Activated B cell treated with CpG ODN at 0.5 μM for 24 hours (primary cell): ENCODE results near the gene PCNA. TPM values are rescaled to one million over a fixed set of nuclear protein-coding genes. Genes with fewer than 3 reads are reported as not detected.
"Not testable (repeated sequence)": the region's sequence is repeated elsewhere in the genome, so short reads cannot be mapped to it uniquely, and the experiment has no call there.

Experiments
- ATAC-seq: fragments of 200-7000 bp; cut with Tn5 transposase; one replicate; pipeline ENCODE4 v1.10.0; 2021; ENCODE audit warnings: low read depth, mild to moderate bottlenecking, moderate library complexity
- CTCF ChIA-PET: fragments of 350-600 bp; sonication (Branson Sonifier 250); formaldehyde crosslinking; loops from one replicate; lab custom pipeline; 2021; ENCODE audit warnings: antibody characterized with exemption; lab: Charles Lee
- POLR2A ChIA-PET: fragments of 350-600 bp; sonication (Branson Sonifier 250); formaldehyde crosslinking; loops from one replicate; lab custom pipeline; 2021; ENCODE audit warnings: antibody characterized with exemption; lab: Charles Lee
- DNase-seq: peaks from one replicate; pipeline ENCODE4 v3.0.0; 2022
- H3K27ac Mint-ChIP-seq: one replicate; pipeline ENCODE4 v1.8.0; 2020; ENCODE audit warnings: mixed read lengths
- H3K27me3 Mint-ChIP-seq: one replicate; pipeline ENCODE4 v1.8.0; 2021; ENCODE audit warnings: mixed read lengths
- H3K36me3 Mint-ChIP-seq: one replicate; pipeline ENCODE4 v1.8.0; 2021; ENCODE audit warnings: low read depth, mixed read lengths
- H3K4me1 Mint-ChIP-seq: one replicate; pipeline ENCODE4 v1.8.0; 2021; ENCODE audit warnings: mixed read lengths
- H3K4me3 Mint-ChIP-seq: one replicate; pipeline ENCODE4 v1.8.0; 2020; ENCODE audit warnings: mild to moderate bottlenecking, mixed read lengths
- H3K9me3 Mint-ChIP-seq: one replicate; pipeline ENCODE4 v1.8.0; 2020; ENCODE audit warnings: mixed read lengths
- intact Hi-C: fragments of 100-400 bp; cut with micrococcal nuclease; formaldehyde crosslinking; loops from one replicate; pipeline ENCODE4 v1.15.1; 2024
- total RNA-seq: library from RNA; stranded (reverse); gene quantifications from 2 replicates; pipeline ENCODE4 v1.2.3, GENCODE V29; 2022
- TF ChIP-seq, protein P1 (sequence below): fragments of 200-600 bp; IDR thresholded peaks from one replicate; pipeline ENCODE4 v1.8.0; 2022; ENCODE audit warnings: antibody characterized with exemption, mild to moderate bottlenecking

The PCNA gene
- total RNA-seq, 1 donor from 2014 or later, result 62.0 TPM

GRCh38 chr20:5114403-5114802 lies 5.4 kb downstream of the PCNA start:
- H3K36me3 Mint-ChIP-seq, result peaks cover 53% of the 10 kb centered on the region
- no peak overlapping the region for H3K27ac Mint-ChIP-seq
- POLR2A ChIA-PET, result no interaction called here
- intact Hi-C loops, result no loop called here
- ATAC-seq (no peak), DNase-seq (no peak)
- peak overlapping the region; percentile 16 for H3K4me3 Mint-ChIP-seq
- H3K27me3 Mint-ChIP-seq, result no peaks in the 10 kb centered on the region
- TF ChIP-seq, protein P1, sequence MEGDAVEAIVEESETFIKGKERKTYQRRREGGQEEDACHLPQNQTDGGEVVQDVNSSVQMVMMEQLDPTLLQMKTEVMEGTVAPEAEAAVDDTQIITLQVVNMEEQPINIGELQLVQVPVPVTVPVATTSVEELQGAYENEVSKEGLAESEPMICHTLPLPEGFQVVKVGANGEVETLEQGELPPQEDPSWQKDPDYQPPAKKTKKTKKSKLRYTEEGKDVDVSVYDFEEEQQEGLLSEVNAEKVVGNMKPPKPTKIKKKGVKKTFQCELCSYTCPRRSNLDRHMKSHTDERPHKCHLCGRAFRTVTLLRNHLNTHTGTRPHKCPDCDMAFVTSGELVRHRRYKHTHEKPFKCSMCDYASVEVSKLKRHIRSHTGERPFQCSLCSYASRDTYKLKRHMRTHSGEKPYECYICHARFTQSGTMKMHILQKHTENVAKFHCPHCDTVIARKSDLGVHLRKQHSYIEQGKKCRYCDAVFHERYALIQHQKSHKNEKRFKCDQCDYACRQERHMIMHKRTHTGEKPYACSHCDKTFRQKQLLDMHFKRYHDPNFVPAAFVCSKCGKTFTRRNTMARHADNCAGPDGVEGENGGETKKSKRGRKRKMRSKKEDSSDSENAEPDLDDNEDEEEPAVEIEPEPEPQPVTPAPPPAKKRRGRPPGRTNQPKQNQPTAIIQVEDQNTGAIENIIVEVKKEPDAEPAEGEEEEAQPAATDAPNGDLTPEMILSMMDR, result no peak
- H3K9me3 Mint-ChIP-seq, result no peaks in the 10 kb centered on the region
- CTCF ChIA-PET, result interaction anchor here (0.7 to 2.2 kb wide), 3 partner anchors 14 to 355 kb away, joined by 3 to 7 read pairs (median 3); no protein-coding TSS in a partner anchor
- peaks cover 33% of the 10 kb centered on the region for H3K4me1 Mint-ChIP-seq

GRCh38 chr20:5113615-5113986 lies 6.2 kb downstream of the PCNA start:
- H3K4me3 Mint-ChIP-seq, result peak overlapping the region; percentile 91
- H3K36me3 Mint-ChIP-seq, result peaks cover 61% of the 10 kb centered on the region
- intact Hi-C loops, result no loop called here
- TF ChIP-seq, protein P1, result no peak
- H3K9me3 Mint-ChIP-seq, result no peaks in the 10 kb centered on the region
- H3K27ac Mint-ChIP-seq, result peak overlapping the region; percentile 88
- no peak for DNase-seq
- H3K27me3 Mint-ChIP-seq, result no peaks in the 10 kb centered on the region
- POLR2A ChIA-PET, result no interaction called here
- no peak for ATAC-seq
- CTCF ChIA-PET, result no interaction called here
- peaks cover 26% of the 10 kb centered on the region for H3K4me1 Mint-ChIP-seq

DNA sequence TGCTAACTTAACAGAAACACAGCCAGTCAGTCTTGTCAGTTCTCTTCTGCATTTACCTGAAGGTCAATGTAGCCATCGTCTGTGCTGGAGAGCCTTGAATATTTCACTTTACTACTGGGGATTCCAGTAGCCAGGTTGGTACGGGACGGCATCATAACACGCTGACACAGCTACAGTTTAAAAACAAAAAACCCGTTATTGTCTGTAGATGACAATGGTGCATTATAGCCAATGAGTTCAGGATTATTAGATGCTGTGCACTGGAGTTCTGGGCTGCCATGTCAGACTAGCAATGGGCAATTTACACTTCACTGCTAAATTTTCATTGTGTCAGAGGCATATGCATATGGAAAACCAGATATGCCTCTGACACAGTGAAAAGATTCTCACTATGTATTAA lies 10.5 kb downstream of the PCNA start:
- H3K9me3 Mint-ChIP-seq, result no peaks in the 10 kb centered on the region
- peaks cover 47% of the 10 kb centered on the region for H3K36me3 Mint-ChIP-seq
- POLR2A ChIA-PET, result no interaction called here
- peaks cover 15% of the 10 kb centered on the region for H3K4me1 Mint-ChIP-seq
- ATAC-seq (no peak), DNase-seq (no peak)
- TF ChIP-seq, protein P1, result no peak
- H3K4me3 Mint-ChIP-seq, result no peak overlapping the region
- CTCF ChIA-PET, result no interaction called here
- intact Hi-C loops, result no loop called here
- H3K27me3 Mint-ChIP-seq, result no peaks in the 10 kb centered on the region
- H3K27ac Mint-ChIP-seq, result no peak overlapping the region

DNA sequence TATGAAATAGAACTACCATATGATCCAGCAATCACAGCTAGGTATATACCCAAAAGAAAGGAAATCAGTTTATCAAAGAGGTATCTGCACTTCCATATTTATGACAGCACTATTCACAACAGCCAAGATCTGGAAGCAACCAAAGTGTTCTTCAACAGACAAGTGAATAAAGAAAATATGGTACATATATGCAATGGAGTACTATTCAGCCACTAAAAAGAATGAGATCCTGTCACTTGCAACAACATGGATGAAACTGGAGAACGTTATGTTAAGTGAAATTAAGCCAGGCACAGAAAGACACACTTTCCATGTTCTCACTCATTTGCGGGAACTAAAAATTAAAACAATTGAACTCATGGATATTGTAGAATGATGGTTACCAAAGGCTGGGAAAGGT lies 15.3 kb downstream of the PCNA start:
- H3K27ac Mint-ChIP-seq, result no peak overlapping the region
- TF ChIP-seq, protein P1, result no peak
- CTCF ChIA-PET, result no interaction called here
- intact Hi-C loops, result no loop called here
- POLR2A ChIA-PET, result no interaction called here
- no peaks in the 10 kb centered on the region for H3K9me3 Mint-ChIP-seq
- DNase-seq, result no peak
- H3K4me3 Mint-ChIP-seq, result no peak overlapping the region
- no peak for ATAC-seq
- H3K4me1 Mint-ChIP-seq, result peaks cover 5% of the 10 kb centered on the region
- H3K27me3 Mint-ChIP-seq, result no peaks in the 10 kb centered on the region
- H3K36me3 Mint-ChIP-seq, result peaks cover 76% of the 10 kb centered on the region

GRCh38 chr20:5100684-5101347 lies 18.9 kb downstream of the PCNA start:
- ATAC-seq (peak; percentile 87), DNase-seq (peak; percentile 65)
- Mint-ChIP-seq H3K4me1 (peaks cover 5% of the 10 kb centered on the region), H3K9me3 (no peaks in the 10 kb centered on the region), H3K27me3 (no peaks in the 10 kb centered on the region), H3K27ac (peak overlapping the region; percentile 53), H3K36me3 (peaks cover 80% of the 10 kb centered on the region), H3K4me3 (no peak overlapping the region)
- POLR2A ChIA-PET, result interaction anchor here (0.6 to 1.3 kb wide), 6 partner anchors 10 to 287 kb away, joined by 3 to 4 read pairs (median 3); no protein-coding TSS in a partner anchor
- intact Hi-C loops, result loop anchor here (1.0 to 2.0 kb wide), 6 partner anchors 22 to 494 kb away; partner anchors contain the start of gene SLC23A2
- CTCF ChIA-PET, result interaction anchor here (0.7 to 4.5 kb wide), 40 partner anchors 9 to 495 kb away, joined by 3 to 66 read pairs (median 4); partner anchors contain the start of genes CDS2 and SLC23A2
- TF ChIP-seq, protein P1, result peak; percentile 63

GRCh38 chr20:5099909-5100308 lies 19.8 kb downstream of the PCNA start:
- POLR2A ChIA-PET, ATAC-seq, H3K4me1 Mint-ChIP-seq, H3K9me3 Mint-ChIP-seq, DNase-seq, H3K27me3 Mint-ChIP-seq, H3K27ac Mint-ChIP-seq, H3K4me3 Mint-ChIP-seq: not testable (repeated sequence)
- CTCF ChIA-PET, result interaction anchor here (1.1 to 4.5 kb wide), 25 partner anchors 9 to 494 kb away, joined by 3 to 66 read pairs (median 7); partner anchors contain the start of gene SLC23A2
- H3K36me3 Mint-ChIP-seq, result peaks cover 81% of the 10 kb centered on the region
- intact Hi-C loops, result loop anchor here (1.0 to 2.0 kb wide), 6 partner anchors 21 to 493 kb away; partner anchors contain the start of gene SLC23A2

DNA sequence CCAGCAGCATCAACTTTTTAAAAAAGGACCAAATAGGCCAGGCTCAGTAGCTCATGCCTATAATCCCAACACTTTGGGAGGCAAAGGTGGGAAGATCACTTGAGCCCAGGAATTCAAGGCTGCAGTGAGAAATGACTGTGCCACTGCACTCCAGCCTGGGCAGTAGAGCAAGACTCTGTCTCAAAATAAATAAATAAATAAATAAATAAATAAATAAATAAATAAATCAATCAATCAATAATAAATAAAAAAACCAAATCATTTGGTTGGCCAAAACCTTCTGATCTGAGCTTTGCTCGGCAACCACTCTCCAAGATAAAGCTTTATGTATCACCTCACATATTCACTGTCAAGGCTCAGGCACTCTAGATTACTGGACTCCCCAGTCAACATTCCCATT lies 20.7 kb downstream of the PCNA start:
- DNase-seq, H3K9me3 Mint-ChIP-seq, H3K4me1 Mint-ChIP-seq, H3K27ac Mint-ChIP-seq, intact Hi-C loops, H3K4me3 Mint-ChIP-seq, H3K27me3 Mint-ChIP-seq, ATAC-seq: not testable (repeated sequence)
- ChIA-PET POLR2A (interaction anchor here (0.5 kb wide), 1 partner anchor 37 kb away, joined by 5 read pairs; no protein-coding TSS in a partner anchor), CTCF (interaction anchor here (0.6 to 4.5 kb wide), 9 partner anchors 18 to 485 kb away, joined by 3 to 66 read pairs (median 3); partner anchors contain the start of gene SLC23A2)
- peaks cover 74% of the 10 kb centered on the region for H3K36me3 Mint-ChIP-seq
